ENCODE results near the gene ROS1. TPM values are rescaled to one million over a fixed set of nuclear protein-coding genes. Genes with fewer than 3 reads are reported as not detected.

Gene ROS1
- total RNA-seq, 1 experiment from 2014 or later = not detected

GRCh38 chr6:117326396-117326795, 99.3 kb downstream of the ROS1 start:
- Histone ChIP-seq H4K20me1 (ENCODE audit: control insufficient read depth, insufficient read depth, insufficient read length) (no peaks in the 10 kb centered on the region), H2AK5ac (ENCODE audit: insufficient read length, low read length) (no peak overlapping the region), H4K8ac (replicated peaks; ENCODE audit: insufficient read length, low read depth, low read length) (no peak overlapping the region), H4K5ac (ENCODE audit: insufficient read length, low read depth, low read length) (no peak overlapping the region), H3K9me3 (ENCODE audit: control insufficient read depth, low read depth, low read length) (no peaks in the 10 kb centered on the region), H2BK15ac (ENCODE audit: low read depth, low read length) (no peak overlapping the region), H3K14ac (ENCODE audit: insufficient read depth, low read length) (no peak overlapping the region), H3K4ac (ENCODE audit: low read depth, low read length) (no peak overlapping the region), H2AFZ (ENCODE audit: low read length) (no peak overlapping the region), H3K56ac (ENCODE audit: insufficient read length, low read depth, low read length) (no peak overlapping the region), H2BK20ac (ENCODE audit: low read depth, low read length, poor library complexity, severe bottlenecking) (no peak overlapping the region), H3K9ac (ENCODE audit: extremely low read depth, insufficient read length, low read length) (no peak overlapping the region), H3K23ac (ENCODE audit: insufficient read length, low read depth, low read length) (no peak overlapping the region), H2BK12ac (ENCODE audit: insufficient read length, low read depth, low read length) (no peak overlapping the region), H3K18ac (ENCODE audit: insufficient read length, low read depth, low read length) (no peak overlapping the region), H2BK5ac (ENCODE audit: insufficient read length, low read length) (no peak overlapping the region), H3K79me1 (ENCODE audit: insufficient read depth, low read depth, low read length, poor library complexity, severe bottlenecking) (no peaks in the 10 kb centered on the region), H3K4me2 (ENCODE audit: insufficient read depth, insufficient read length, low read length) (no peak overlapping the region), H4K91ac (ENCODE audit: insufficient read length, low read depth, low read length) (no peak overlapping the region), H3T11ph (ENCODE audit: low read length) (no peak overlapping the region), H2BK120ac (ENCODE audit: low read depth, low read length, poor library complexity, severe bottlenecking) (no peak overlapping the region), H3K79me2 (ENCODE audit: insufficient read depth, low read length) (no peaks in the 10 kb centered on the region), H3K4me1 (ENCODE audit: insufficient read depth, low read length) (no peaks in the 10 kb centered on the region), H3K27ac (ENCODE audit: insufficient read length, low read depth, low read length) (no peak overlapping the region), H3K27me3 (ENCODE audit: insufficient read depth, low read length) (no peaks in the 10 kb centered on the region), H3K23me2 (ENCODE audit: insufficient read length, low read depth, low read length, poor library complexity, severe bottlenecking) (no peaks in the 10 kb centered on the region)
- Mint-ChIP-seq H3K9me3 (no peaks in the 10 kb centered on the region; a peak in 3 of 5 replicates), H3K4me1 (peaks cover 3 to 6% of the 10 kb centered on the region in 2 experiments), H3K27ac (no peak overlapping the region), H3K27me3 (ENCODE audit: low read depth) (no peaks in the 10 kb centered on the region), H3K36me3 (ENCODE audit: insufficient read depth in 1 of 3, low read depth in 3 of 3) (no peaks in the 10 kb centered on the region), H3K4me3 (no peak overlapping the region)
- TF ChIP-seq CTCF (conservative IDR thresholded peaks at IDR 0.05) = no peak
- DNase-seq = no peak
- no CpG with 5 or more reads among the region's 1 CpG for WGBS (ENCODE audit: extremely low coverage, insufficient read length, low lambda C conversion rate)
